ENCODE data around the gene COLGALT1. TPM values are rescaled to one million over a fixed set of nuclear protein-coding genes. Genes with fewer than 3 reads are reported as not detected.

The COLGALT1 gene
- total and polyA plus RNA-seq, 4 donors = 14.4 to 32.2 (median 22.5) TPM

- TF ChIP-seq REST (IDR thresholded peaks at IDR 0.05) (no peak), EGR1 (IDR thresholded peaks at IDR 0.05; ENCODE audit: low read depth in 2 of 2) (no peak), HNF4A (conservative IDR thresholded peaks at IDR 0.05) (no peak), RAD21 (IDR thresholded peaks at IDR 0.05) (no peak), HNF4G (IDR thresholded peaks at IDR 0.05) (no peak)
- TF ChIP-seq, protein P1, sequence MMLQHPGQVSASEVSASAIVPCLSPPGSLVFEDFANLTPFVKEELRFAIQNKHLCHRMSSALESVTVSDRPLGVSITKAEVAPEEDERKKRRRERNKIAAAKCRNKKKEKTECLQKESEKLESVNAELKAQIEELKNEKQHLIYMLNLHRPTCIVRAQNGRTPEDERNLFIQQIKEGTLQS (IDR thresholded peaks at IDR 0.05) = no peak
Observed at GRCh38 chr19:17555929-17556813, 722 bp downstream of the COLGALT1 start (continued).

- Histone ChIP-seq H3K9ac (ENCODE audit: low read depth in 1 of 2, low read length in 2 of 2) (no peak overlapping the region), H3K4me1 (ENCODE audit: control insufficient read depth in 4 of 4, insufficient read depth in 4 of 4, low read length in 3 of 4) (peaks cover 4 to 16% (median 9%) of the 10 kb centered on the region in 4 donors), H3K27ac (ENCODE audit: low read depth in 1 of 2, low read length in 2 of 2) (no peak overlapping the region), H3K4me3 (ENCODE audit: low read depth in 1 of 3, low read length in 3 of 3) (peak overlapping the region in 1 of 3 donors; percentile 97), H3K9me3 (ENCODE audit: control insufficient read depth in 4 of 4, low read length in 3 of 4) (no peaks in the 10 kb centered on the region), H3K36me3 (ENCODE audit: control insufficient read depth in 4 of 4, insufficient read depth in 3 of 4, low read depth in 1 of 4, low read length in 3 of 4) (peaks cover 2 to 14% (median 6%) of the 10 kb centered on the region in 4 donors), H3K27me3 (ENCODE audit: control insufficient read depth in 4 of 4, insufficient read depth in 4 of 4, low read length in 3 of 4) (no peaks in the 10 kb centered on the region)
- 93% methylated on average over 7 of the region's 7 CpGs for WGBS
- DNase-seq (ENCODE audit: low spot score) = no peak
- TF ChIP-seq RAD21 (IDR thresholded peaks at IDR 0.05) (no peak), REST (IDR thresholded peaks at IDR 0.05) (no peak), RXRA (IDR thresholded peaks at IDR 0.05) (no peak), HNF4A (conservative IDR thresholded peaks at IDR 0.05) (no peak), FOXA1 (IDR thresholded peaks at IDR 0.05) (no peak), NR2F2 (IDR thresholded peaks at IDR 0.05) (no peak), SP1 (IDR thresholded peaks at IDR 0.05) (no peak), HNF4G (IDR thresholded peaks at IDR 0.05) (no peak), EGR1 (IDR thresholded peaks at IDR 0.05; ENCODE audit: low read depth in 2 of 2) (no peak)
- TF ChIP-seq, protein P1 (IDR thresholded peaks at IDR 0.05) = no peak
- TF ChIP-seq, protein P2, sequence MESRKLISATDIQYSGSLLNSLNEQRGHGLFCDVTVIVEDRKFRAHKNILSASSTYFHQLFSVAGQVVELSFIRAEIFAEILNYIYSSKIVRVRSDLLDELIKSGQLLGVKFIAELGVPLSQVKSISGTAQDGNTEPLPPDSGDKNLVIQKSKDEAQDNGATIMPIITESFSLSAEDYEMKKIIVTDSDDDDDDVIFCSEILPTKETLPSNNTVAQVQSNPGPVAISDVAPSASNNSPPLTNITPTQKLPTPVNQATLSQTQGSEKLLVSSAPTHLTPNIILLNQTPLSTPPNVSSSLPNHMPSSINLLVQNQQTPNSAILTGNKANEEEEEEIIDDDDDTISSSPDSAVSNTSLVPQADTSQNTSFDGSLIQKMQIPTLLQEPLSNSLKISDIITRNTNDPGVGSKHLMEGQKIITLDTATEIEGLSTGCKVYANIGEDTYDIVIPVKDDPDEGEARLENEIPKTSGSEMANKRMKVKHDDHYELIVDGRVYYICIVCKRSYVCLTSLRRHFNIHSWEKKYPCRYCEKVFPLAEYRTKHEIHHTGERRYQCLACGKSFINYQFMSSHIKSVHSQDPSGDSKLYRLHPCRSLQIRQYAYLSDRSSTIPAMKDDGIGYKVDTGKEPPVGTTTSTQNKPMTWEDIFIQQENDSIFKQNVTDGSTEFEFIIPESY (IDR thresholded peaks at IDR 0.05) = no peak
Observed at GRCh38 chr19:17556995-17557394, 1.5 kb downstream of the COLGALT1 start.
